Measurements from ENCODE around the gene TSTD1.
"Not testable (repeated sequence)": the region's sequence is repeated elsewhere in the genome, so short reads cannot be mapped to it uniquely, and the experiment has no call there.

The TSTD1 gene

GRCh38 chr1:161033751-161034150, 5.0 kb downstream of the TSTD1 start:
- no peak overlapping the region for H3K4me3 ChIP-seq (ENCODE audit: low read length)
- no peak for DNase-seq (ENCODE audit: low read depth)
- TF ChIP-seq CTCF (conservative IDR thresholded peaks at IDR 0.05; ENCODE audit: low read depth, low read length): no peak

GRCh38 chr1:161032409-161032808, 6.4 kb downstream of the TSTD1 start:
- no peak for TF ChIP-seq CTCF (conservative IDR thresholded peaks at IDR 0.05; ENCODE audit: low read depth, low read length)
- H3K4me3 ChIP-seq (ENCODE audit: low read length): no peak overlapping the region
- DNase-seq (ENCODE audit: low read depth): no peak

- H3K4me3 ChIP-seq (ENCODE audit: low read length): no peak overlapping the region
- no peak for DNase-seq (ENCODE audit: low read depth)
- no peak for TF ChIP-seq CTCF (conservative IDR thresholded peaks at IDR 0.05; ENCODE audit: low read depth, low read length)
Observed at GRCh38 chr1:161031874-161032273, 6.9 kb downstream of the TSTD1 start.

- not testable (repeated sequence) for DNase-seq (ENCODE audit: low read depth); H3K4me3 ChIP-seq (ENCODE audit: low read length)
Observed at GRCh38 chr1:161029466-161029865, 9.3 kb downstream of the TSTD1 start.

GRCh38 chr1:161026954-161027353, 11.8 kb downstream of the TSTD1 start:
- not testable (repeated sequence) for DNase-seq (ENCODE audit: low read depth); H3K4me3 ChIP-seq (ENCODE audit: low read length)

GRCh38 chr1:161022432-161022831, 16.3 kb downstream of the TSTD1 start:
- not testable (repeated sequence) for DNase-seq (ENCODE audit: low read depth)

GRCh38 chr1:161021970-161022353, 16.8 kb downstream of the TSTD1 start:
- no peak for TF ChIP-seq CTCF (conservative IDR thresholded peaks at IDR 0.05; ENCODE audit: low read depth, low read length)
- DNase-seq (ENCODE audit: low read depth): no peak
- no peak overlapping the region for H3K4me3 ChIP-seq (ENCODE audit: low read length)

More at GRCh38 chr1:161022432-161022831, 16.3 kb downstream of the TSTD1 start:
- not testable (repeated sequence) for H3K4me3 ChIP-seq (ENCODE audit: low read length)

- no peak for TF ChIP-seq CTCF (conservative IDR thresholded peaks at IDR 0.05; ENCODE audit: low read depth, low read length)
- peak; percentile 62 for DNase-seq (ENCODE audit: low read depth)
- peak overlapping the region; percentile 80 for H3K4me3 ChIP-seq (ENCODE audit: low read length)
Observed at GRCh38 chr1:161021165-161021969, 17.4 kb downstream of the TSTD1 start.
